H1 (cell line): Measurements from ENCODE around the gene PPP6R1. TPM values are rescaled to one million over a fixed set of nuclear protein-coding genes. Genes with fewer than 3 reads are reported as not detected.

Experiments used
- TEAD4 ChIP-seq: IDR thresholded peaks from 2 replicates; pipeline ENCODE4 v1.6.1; 2012; ENCODE audit warnings: low read depth, low read length, inconsistent platforms, mixed read lengths
- polyA plus RNA-seq, 7 experiments: library from polyadenylated mRNA; depleted of rRNA in 3 of 7; stranded (reverse) in 5 of 7; unstranded in 2 of 7; fragments of >200 nt in 5 of 7; fragments of 200-250 nt in 2 of 7; gene quantifications; 1 replicate in 5 of 7; 2 replicates in 1 of 7; 4 replicates in 1 of 7; pipeline versions ENCODE4 v1.2.1 to v1.2.3, GENCODE V29; 2011 to 2013; ENCODE audit warnings: missing spikeins in 2 of 7, mixed read lengths in 2 of 7
- total RNA-seq: library from RNA; stranded (reverse); fragmentation: NEBNext Ultra II Directional; extraction: Animal tissue kit (Norgen Biotek cat#: 25700); gene quantifications from 2 replicates; pipeline ENCODE4 v1.2.1, GENCODE V29; 2021

Gene PPP6R1
- total and polyA plus RNA-seq, 2 of the 8 experiments (the other 6 are each of a cell fraction or from before 2014, with no cell fraction given), result 36.4 to 74.4 TPM

DNA sequence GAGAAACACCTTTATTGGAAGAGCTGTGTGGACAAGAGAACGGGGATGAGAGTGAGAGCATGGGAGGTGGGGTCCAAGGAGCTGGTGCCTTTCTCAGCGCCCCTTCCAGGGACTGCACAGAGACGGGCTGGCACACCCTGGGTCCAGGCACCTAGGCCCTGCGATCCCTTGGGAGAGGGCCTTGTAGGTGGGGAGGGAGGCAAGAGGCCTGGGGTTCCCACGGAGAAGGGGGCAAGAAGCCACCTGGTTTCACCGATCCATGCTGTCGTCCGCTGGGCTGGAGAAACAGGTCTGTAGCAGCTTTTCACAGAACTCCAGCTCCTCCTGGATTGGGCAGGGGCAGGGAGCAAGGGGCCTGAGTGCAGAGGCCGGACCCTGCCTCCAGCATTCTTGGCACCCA, 3.5 kb upstream of the PPP6R1 start (continued):
- TF ChIP-seq TEAD4, result no peak
